Smooth muscle cell (in vitro differentiated cells): ENCODE results near the gene RUNX1. TPM values are rescaled to one million over a fixed set of nuclear protein-coding genes. Genes with fewer than 3 reads are reported as not detected.

Source experiments
- DNase-seq: peaks from one replicate; lab custom pipeline; 2025; ENCODE audit not compliant: unreplicated experiment; lab: John Stamatoyannopoulos, UW
- H2AFZ ChIP-seq: fragments of 200-600 bp; sonication (generic); 2 replicates; pipeline ENCODE4 v1.6.0; 2016; ENCODE audit warnings: antibody characterized with exemption, low read depth, mild to moderate bottlenecking
- H3F3A ChIP-seq: fragments of 200-600 bp; sonication (generic); 2 replicates; pipeline ENCODE4 v1.6.0; 2017; ENCODE audit warnings: antibody characterized with exemption, low read depth
- H3K27ac ChIP-seq: fragments of 200-600 bp; sonication (generic); 2 replicates; pipeline ENCODE4 v1.5.1; 2016; ENCODE audit warnings: low read depth, mild to moderate bottlenecking
- H3K27me3 ChIP-seq: fragments of 200-600 bp; sonication (generic); 2 replicates; pipeline ENCODE4 v1.6.1; 2016; ENCODE audit warnings: low read depth, mild to moderate bottlenecking
- H3K36me3 ChIP-seq: fragments of 200-600 bp; sonication (generic); 2 replicates; pipeline ENCODE4 v1.5.1; 2016; ENCODE audit warnings: low read depth
- H3K4me1 ChIP-seq: fragments of 200-600 bp; sonication (generic); 2 replicates; pipeline ENCODE4 v1.5.1; 2016; ENCODE audit warnings: low read depth
- H3K4me2 ChIP-seq: fragments of 200-600 bp; sonication (generic); 2 replicates; pipeline ENCODE4 v1.6.0; 2016; ENCODE audit warnings: mild to moderate bottlenecking
- H3K4me3 ChIP-seq: fragments of 200-600 bp; sonication (generic); 2 replicates; pipeline ENCODE4 v1.5.1; 2016; ENCODE audit warnings: mild to moderate bottlenecking
- H3K79me2 ChIP-seq: fragments of 200-600 bp; sonication (generic); 2 replicates; pipeline ENCODE4 v1.6.0; 2016; ENCODE audit warnings: low read depth, mild to moderate bottlenecking
- H3K9ac ChIP-seq: fragments of 200-600 bp; sonication (generic); 2 replicates; pipeline ENCODE4 v1.6.0; 2016; ENCODE audit warnings: low read depth
- H3K9me3 ChIP-seq: fragments of 200-600 bp; sonication (generic); replicated peaks from 2 replicates; pipeline ENCODE4 v1.5.1; 2016; ENCODE audit warnings: low read depth
- H4K20me1 ChIP-seq: fragments of 200-600 bp; sonication (generic); 2 replicates; pipeline ENCODE4 v1.6.0; 2016; ENCODE audit warnings: low read depth
- WGBS: methylation state at CpG from one replicate; pipeline ENCODE4 v1.1.7; 2016; ENCODE audit warnings: low lambda C conversion rate; 5-methylcytosine and 5-hydroxymethylcytosine counted together
- polyA plus RNA-seq: library from polyadenylated mRNA; unstranded; fragments of >200 nt; fragmentation: Nextera tagmentation; extraction: Ambion mirVana; gene quantifications from 2 replicates; pipeline ENCODE4 v1.2.1, GENCODE V29; 2016
- total RNA-seq: library from RNA; depleted of rRNA; stranded (reverse); fragments of >200 nt; gene quantifications from 2 replicates; pipeline ENCODE4 v1.2.3, GENCODE V29; 2014
- TF ChIP-seq, protein P1 (sequence below): fragments of 200-600 bp; sonication (generic); IDR thresholded peaks from 2 replicates; pipeline ENCODE4 v1.5.1; 2017; ENCODE audit warnings: borderline replicate concordance, mild to moderate bottlenecking, antibody characterized with exemption; ENCODE audit not compliant: insufficient read depth, poor library complexity, severe bottlenecking

The RUNX1 gene
- total and polyA plus RNA-seq, 2 experiments from 2014 or later: 33.4 to 97.6 TPM

DNA sequence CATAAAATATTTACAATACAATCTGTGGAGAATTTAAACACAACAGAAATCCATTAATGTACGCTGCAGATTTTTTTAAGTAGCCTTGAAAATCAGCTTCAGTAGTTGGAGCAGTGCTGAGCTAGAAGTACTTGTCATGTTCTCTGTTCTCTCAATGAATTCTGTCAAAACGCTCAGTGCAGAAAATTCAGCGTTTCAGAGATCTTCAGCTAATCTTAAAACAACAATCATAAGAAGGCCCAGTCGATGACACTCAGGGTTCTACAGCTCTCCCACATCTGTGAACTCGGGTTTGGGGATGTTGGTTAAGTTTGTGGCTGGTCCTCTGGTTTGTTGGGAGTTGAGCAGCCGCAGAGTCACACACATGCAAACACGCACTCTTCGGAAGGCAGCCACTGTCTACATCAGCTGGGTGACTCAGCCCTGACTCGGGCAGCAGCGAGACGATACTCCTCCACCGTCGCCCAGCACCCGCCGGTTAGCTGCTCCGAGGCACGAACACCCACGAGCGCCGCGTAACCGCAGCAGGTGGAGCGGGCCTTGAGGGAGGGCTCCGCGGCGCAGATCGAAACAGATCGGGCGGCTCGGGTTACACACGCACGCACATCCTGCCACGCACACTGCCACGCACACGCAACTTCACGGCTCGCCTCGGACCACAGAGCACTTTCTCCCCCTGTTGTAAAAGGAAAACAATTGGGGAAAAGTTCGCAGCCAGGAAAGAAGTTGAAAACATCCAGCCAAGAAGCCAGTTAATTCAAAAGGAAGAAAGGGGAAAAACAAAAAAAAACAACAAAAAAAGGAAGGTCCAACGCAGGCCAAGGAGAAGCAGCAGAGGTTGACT, 161.2 kb downstream of the RUNX1 start:
- Histone ChIP-seq H3K36me3 (no peaks in the 10 kb centered on the region), H3K4me1 (peaks cover 10% of the 10 kb centered on the region), H2AFZ (no peak overlapping the region), H3K9me3 (no peaks in the 10 kb centered on the region), H3F3A (peaks cover 22% of the 10 kb centered on the region), H3K27me3 (no peaks in the 10 kb centered on the region), H3K27ac (peak overlapping the region; percentile 95), H3K4me2 (peak overlapping the region; percentile 99), H3K9ac (peak overlapping the region; percentile 97), H4K20me1 (peaks cover 53% of the 10 kb centered on the region), H3K79me2 (peaks cover 77% of the 10 kb centered on the region), H3K4me3 (peak overlapping the region; percentile 92)
- WGBS: 1% methylated on average over 40 of the region's 40 CpGs
- TF ChIP-seq, protein P1, sequence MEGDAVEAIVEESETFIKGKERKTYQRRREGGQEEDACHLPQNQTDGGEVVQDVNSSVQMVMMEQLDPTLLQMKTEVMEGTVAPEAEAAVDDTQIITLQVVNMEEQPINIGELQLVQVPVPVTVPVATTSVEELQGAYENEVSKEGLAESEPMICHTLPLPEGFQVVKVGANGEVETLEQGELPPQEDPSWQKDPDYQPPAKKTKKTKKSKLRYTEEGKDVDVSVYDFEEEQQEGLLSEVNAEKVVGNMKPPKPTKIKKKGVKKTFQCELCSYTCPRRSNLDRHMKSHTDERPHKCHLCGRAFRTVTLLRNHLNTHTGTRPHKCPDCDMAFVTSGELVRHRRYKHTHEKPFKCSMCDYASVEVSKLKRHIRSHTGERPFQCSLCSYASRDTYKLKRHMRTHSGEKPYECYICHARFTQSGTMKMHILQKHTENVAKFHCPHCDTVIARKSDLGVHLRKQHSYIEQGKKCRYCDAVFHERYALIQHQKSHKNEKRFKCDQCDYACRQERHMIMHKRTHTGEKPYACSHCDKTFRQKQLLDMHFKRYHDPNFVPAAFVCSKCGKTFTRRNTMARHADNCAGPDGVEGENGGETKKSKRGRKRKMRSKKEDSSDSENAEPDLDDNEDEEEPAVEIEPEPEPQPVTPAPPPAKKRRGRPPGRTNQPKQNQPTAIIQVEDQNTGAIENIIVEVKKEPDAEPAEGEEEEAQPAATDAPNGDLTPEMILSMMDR: no peak
- DNase-seq: peak; percentile 57

DNA sequence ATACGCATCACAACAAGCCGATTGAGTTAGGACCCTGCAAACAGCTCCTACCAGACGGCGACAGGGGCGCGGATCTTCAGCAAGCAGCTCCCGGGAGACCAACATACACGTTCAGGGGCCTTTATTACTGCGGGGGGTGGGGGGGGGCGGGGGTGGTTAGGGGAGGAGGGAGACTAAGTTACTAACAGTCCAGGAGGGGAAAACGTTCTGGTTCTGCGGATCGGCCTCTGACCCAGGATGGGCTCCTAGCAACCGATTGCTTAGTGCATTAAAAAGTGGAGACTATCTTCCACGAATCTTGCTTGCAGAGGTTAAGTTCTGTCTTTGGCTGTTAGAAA, 162.0 kb downstream of the RUNX1 start:
- Histone ChIP-seq H3K9ac (peak overlapping the region; percentile 97), H3K36me3 (no peaks in the 10 kb centered on the region), H2AFZ (no peak overlapping the region), H3K9me3 (no peaks in the 10 kb centered on the region), H4K20me1 (peaks cover 62% of the 10 kb centered on the region), H3K27me3 (no peaks in the 10 kb centered on the region), H3K27ac (peak overlapping the region; percentile 95), H3K4me3 (peak overlapping the region; percentile 92), H3K79me2 (peaks cover 77% of the 10 kb centered on the region), H3K4me2 (peak overlapping the region; percentile 99), H3K4me1 (peaks cover 10% of the 10 kb centered on the region), H3F3A (peaks cover 29% of the 10 kb centered on the region)
- no peak for DNase-seq
- TF ChIP-seq, protein P1: no peak
- 3% methylated on average over 15 of the region's 15 CpGs for WGBS

DNA sequence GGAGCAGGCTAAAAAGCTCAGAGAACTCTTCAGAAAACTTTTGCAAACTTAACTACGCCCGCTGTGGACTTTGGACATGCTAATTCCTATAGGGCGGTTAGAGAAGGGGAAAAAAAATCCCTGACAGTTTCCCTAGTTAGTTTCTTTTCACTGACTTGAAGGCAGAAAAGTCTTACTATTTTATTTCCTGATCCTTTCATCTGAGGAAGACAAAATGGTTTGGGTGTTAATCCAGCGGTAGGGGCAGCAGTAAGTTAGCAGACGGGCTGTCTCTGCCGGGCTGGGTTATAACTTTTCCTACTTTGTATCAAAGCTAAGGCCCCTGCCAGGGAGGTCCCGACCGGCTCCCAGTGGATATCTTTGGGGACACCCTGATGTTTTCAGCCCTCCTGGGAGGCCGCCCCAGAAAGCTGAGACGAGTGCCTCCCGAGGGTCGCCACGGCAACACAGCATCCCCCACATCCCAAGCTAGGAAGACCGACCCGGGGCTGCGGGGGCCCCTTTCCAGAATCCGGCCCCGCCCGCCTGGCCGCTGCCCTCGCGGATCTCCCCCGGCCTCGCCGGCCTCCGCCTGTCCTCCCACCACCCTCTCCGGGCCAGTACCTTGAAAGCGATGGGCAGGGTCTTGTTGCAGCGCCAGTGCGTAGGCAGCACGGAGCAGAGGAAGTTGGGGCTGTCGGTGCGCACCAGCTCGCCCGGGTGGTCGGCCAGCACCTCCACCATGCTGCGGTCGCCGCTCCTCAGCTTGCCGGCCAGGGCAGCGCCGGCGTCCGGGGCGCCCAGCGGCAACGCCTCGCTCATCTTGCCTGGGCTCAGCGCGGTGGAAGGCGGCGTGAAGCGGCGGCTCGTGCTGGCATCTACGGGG, 162.6 kb downstream of the RUNX1 start:
- peaks cover 68% of the 10 kb centered on the region for H4K20me1 ChIP-seq
- H3K9me3 ChIP-seq: no peaks in the 10 kb centered on the region
- peak overlapping the region; percentile 95 for H3K27ac ChIP-seq
- H2AFZ ChIP-seq: no peak overlapping the region
- DNase-seq: no peak
- TF ChIP-seq, protein P1: no peak
- H3K4me1 ChIP-seq: peaks cover 9% of the 10 kb centered on the region
- peak overlapping the region; percentile 99 for H3K4me2 ChIP-seq
- H3K27me3 ChIP-seq: no peaks in the 10 kb centered on the region
- peak overlapping the region; percentile 97 for H3K9ac ChIP-seq
- H3K36me3 ChIP-seq: no peaks in the 10 kb centered on the region
- peaks cover 30% of the 10 kb centered on the region for H3F3A ChIP-seq
- WGBS: under 1% methylated on average over 53 of the region's 56 CpGs
- peaks cover 77% of the 10 kb centered on the region for H3K79me2 ChIP-seq
- H3K4me3 ChIP-seq: peak overlapping the region; percentile 92
